Upper lobe of left lung (tissue), 6 donors: ENCODE data around the gene RPS6KB1. TPM values are rescaled to one million over a fixed set of nuclear protein-coding genes. Genes with fewer than 3 reads are reported as not detected.
"Not testable (repeated sequence)": the region's sequence is repeated elsewhere in the genome, so short reads cannot be mapped to it uniquely, and the experiment has no call there.

Source experiments
- ATAC-seq, 2 donors: fragments of 200-7000 bp; cut with Tn5 transposase; one replicate each; pipeline ENCODE4 v1.9.1; 2022; ENCODE audit warnings: mild to moderate bottlenecking in 2 of 2, moderate library complexity in 2 of 2; ENCODE audit not compliant: low FRiP score in 2 of 2
- DNase-seq, 2 donors: peaks; one replicate each; pipeline ENCODE4 v3.0.0-alpha.2; 2019 to 2020
- H3K27ac ChIP-seq, 4 donors: fragments of 200-600 bp; sonication (generic); one replicate each; pipeline ENCODE4 v1.5.1; 2016 to 2019
- H3K27me3 ChIP-seq, 4 donors: fragments of 200-600 bp; sonication (generic); one replicate each; pipeline ENCODE4 v1.5.1; 2017 to 2019
- H3K36me3 ChIP-seq, 4 donors: fragments of 200-600 bp; sonication (generic); one replicate each; pipeline ENCODE4 v1.5.1; 2016 to 2019
- H3K4me1 ChIP-seq, 4 donors: fragments of 200-600 bp; sonication (generic); one replicate each; pipeline ENCODE4 v1.5.1; 2018 to 2019
- H3K4me3 ChIP-seq, 4 donors: fragments of 200-600 bp; sonication (generic); one replicate each; pipeline ENCODE4 v1.5.1; 2017 to 2019; ENCODE audit warnings: mild to moderate bottlenecking in 2 of 4, moderate library complexity in 1 of 4
- H3K9me3 ChIP-seq, 4 donors: fragments of 200-600 bp; sonication (generic); one replicate each; pipeline ENCODE4 v1.5.1; 2018 to 2019
- CTCF ChIP-seq, 6 experiments: fragments of 450-650 bp in 4 of 6; fragments of 200-600 bp in 2 of 6; sonication (generic) in 2 of 6; IDR thresholded peaks; one replicate each; pipeline ENCODE4 v1.5.1; 2016 to 2019; ENCODE audit warnings: antibody characterized with exemption in 6 of 6
- EP300 ChIP-seq, 4 donors: sonication (generic); formaldehyde crosslinking; IDR thresholded peaks; one replicate each; pipeline ENCODE4 v1.5.1; 2017; ENCODE audit warnings: antibody characterized with exemption in 4 of 4, control low read depth in 2 of 4
- POLR2A ChIP-seq, 4 donors: fragments of 450-650 bp; IDR thresholded peaks; one replicate each; pipeline ENCODE4 v1.5.1; 2016 to 2017; ENCODE audit warnings: antibody characterized with exemption in 4 of 4, mild to moderate bottlenecking in 2 of 4
- POLR2AphosphoS5 ChIP-seq, 2 donors: sonication (generic); formaldehyde crosslinking; IDR thresholded peaks; one replicate each; pipeline ENCODE4 v1.5.1; 2017; ENCODE audit warnings: antibody characterized with exemption in 2 of 2
- WGBS, 2 donors: methylation state at CpG; one replicate each; pipeline ENCODE4 v1.1.5; 2017 to 2018; 5-methylcytosine and 5-hydroxymethylcytosine counted together
- total RNA-seq, 6 donors: library from RNA; depleted of rRNA in 4 of 6; stranded (reverse); fragments of >200 nt in 4 of 6; gene quantifications; one replicate each; pipeline versions ENCODE4 v1.1.0 to v1.2.1, GENCODE V29; 2016 to 2021
- donor health status: DM: no; HTN: no; CAD: no; lungs with moderate emphysema.
- donor health status: DM: no; HTN: yes; CAD: no; lungs with severe emphysema.

RPS6KB1 gene
- total RNA-seq, 6 donors from 2014 or later = 13.1 to 60.8 (median 30.3) TPM

- H3K4me1 ChIP-seq, ATAC-seq, H3K4me3 ChIP-seq, DNase-seq, H3K27me3 ChIP-seq, H3K27ac ChIP-seq, H3K9me3 ChIP-seq: not testable (repeated sequence)
- 89 to 93% methylated on average over 1 of the region's 1 CpG for WGBS, 2 donors
- H3K36me3 ChIP-seq = peaks cover 47 to 99% (median 64%) of the 10 kb centered on the region in 4 donors
Measured at GRCh38 chr17:59933317-59933716, 40.4 kb downstream of the RPS6KB1 start.

GRCh38 chr17:59940697-59941096 is 47.8 kb downstream of the RPS6KB1 start:
- DNase-seq, H3K27me3 ChIP-seq, ATAC-seq, H3K27ac ChIP-seq, H3K9me3 ChIP-seq, H3K4me3 ChIP-seq, H3K4me1 ChIP-seq: not testable (repeated sequence)
- 73 to 88% methylated on average over 3 of the region's 3 CpGs for WGBS, 2 donors
- peaks cover 13 to 81% (median 43%) of the 10 kb centered on the region in 4 donors for H3K36me3 ChIP-seq

- DNase-seq (no peak), ATAC-seq (no peak)
- no peaks in the 10 kb centered on the region for H3K27me3 ChIP-seq
- H3K4me1 ChIP-seq = no peaks in the 10 kb centered on the region
- TF ChIP-seq POLR2A (IDR thresholded peaks at IDR 0.05) (no peak), POLR2AphosphoS5 (IDR thresholded peaks at IDR 0.05) (no peak), CTCF (IDR thresholded peaks at IDR 0.05) (no peak), EP300 (IDR thresholded peaks at IDR 0.05) (no peak)
- 90 to 96% methylated on average over 1 of the region's 1 CpG for WGBS, 2 donors
- H3K4me3 ChIP-seq = no peak overlapping the region
- H3K27ac ChIP-seq = no peak overlapping the region
- H3K36me3 ChIP-seq = peaks cover 8 to 81% (median 43%) of the 10 kb centered on the region in 4 donors
- no peaks in the 10 kb centered on the region for H3K9me3 ChIP-seq
Measured at GRCh38 chr17:59941131-59941530, 48.2 kb downstream of the RPS6KB1 start.

DNA sequence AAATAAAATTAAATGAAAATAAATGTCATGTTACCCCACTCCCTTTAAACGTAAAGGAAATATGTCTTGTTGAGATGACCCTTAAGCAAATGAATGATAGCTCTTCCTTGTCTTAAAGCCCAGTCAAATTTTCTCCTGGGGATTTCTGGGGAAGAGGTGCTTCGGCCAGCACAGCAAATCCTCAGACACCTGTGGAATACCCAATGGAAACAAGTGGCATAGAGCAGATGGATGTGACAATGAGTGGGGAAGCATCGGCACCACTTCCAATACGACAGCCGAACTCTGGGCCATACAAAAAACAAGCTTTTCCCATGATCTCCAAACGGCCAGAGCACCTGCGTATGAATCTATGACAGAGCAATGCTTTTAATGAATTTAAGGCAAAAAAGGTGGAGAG is 53.5 kb downstream of the RPS6KB1 start:
- not testable (repeated sequence) for H3K4me3 ChIP-seq, H3K27ac ChIP-seq, H3K4me1 ChIP-seq, H3K9me3 ChIP-seq, DNase-seq, H3K27me3 ChIP-seq, ATAC-seq
- H3K36me3 ChIP-seq = peaks cover 6 to 78% (median 33%) of the 10 kb centered on the region in 4 donors
- WGBS, 2 donors = 91 to 92% methylated on average over 7 of the region's 7 CpGs

GRCh38 chr17:59947310-59947709 is 54.4 kb downstream of the RPS6KB1 start:
- H3K27ac ChIP-seq, H3K27me3 ChIP-seq, ATAC-seq, H3K4me1 ChIP-seq, H3K9me3 ChIP-seq, H3K4me3 ChIP-seq, DNase-seq: not testable (repeated sequence)
- WGBS, 2 donors = 75 to 87% methylated on average over 4 of the region's 4 CpGs
- H3K36me3 ChIP-seq = peaks cover 6 to 75% (median 26%) of the 10 kb centered on the region in 4 donors

DNA sequence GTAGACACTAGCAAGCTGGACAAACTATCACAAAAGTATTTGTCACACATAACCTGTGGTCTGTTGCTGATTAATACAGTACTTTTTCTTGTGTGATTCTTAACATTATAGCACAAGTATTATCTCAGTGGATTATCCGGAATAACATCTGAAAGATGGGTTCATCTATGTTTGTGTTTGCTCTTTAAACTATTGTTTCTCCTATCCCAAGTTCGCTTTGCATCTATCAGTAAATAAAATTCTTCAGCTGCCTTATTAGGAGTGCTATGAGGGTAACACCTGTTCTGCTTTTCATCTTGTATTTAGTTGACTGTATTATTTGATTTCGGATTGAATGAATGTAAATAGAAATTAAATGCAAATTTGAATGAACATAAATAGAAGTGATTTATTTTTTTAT is 57.1 kb downstream of the RPS6KB1 start:
- no peak for DNase-seq
- H3K27me3 ChIP-seq = no peaks in the 10 kb centered on the region
- ATAC-seq = no peak
- no peaks in the 10 kb centered on the region for H3K4me1 ChIP-seq
- no peak overlapping the region for H3K4me3 ChIP-seq
- H3K27ac ChIP-seq = no peak overlapping the region
- 90% methylated on average over 3 of the region's 3 CpGs for WGBS, 2 donors
- H3K36me3 ChIP-seq = peaks cover 6 to 78% (median 20%) of the 10 kb centered on the region in 4 donors
- TF ChIP-seq CTCF (IDR thresholded peaks at IDR 0.05) (no peak), POLR2A (IDR thresholded peaks at IDR 0.05) (no peak), POLR2AphosphoS5 (IDR thresholded peaks at IDR 0.05) (no peak), EP300 (IDR thresholded peaks at IDR 0.05) (no peak)
- H3K9me3 ChIP-seq = no peaks in the 10 kb centered on the region

GRCh38 chr17:59954856-59955255 is 61.9 kb downstream of the RPS6KB1 start:
- ATAC-seq = no peak
- Histone ChIP-seq H3K27me3 (no peaks in the 10 kb centered on the region), H3K36me3 (peaks cover 4 to 80% (median 9%) of the 10 kb centered on the region in 4 donors), H3K4me1 (no peaks in the 10 kb centered on the region), H3K9me3 (no peaks in the 10 kb centered on the region), H3K4me3 (no peak overlapping the region), H3K27ac (no peak overlapping the region)
- DNase-seq = no peak
- no peak for TF ChIP-seq POLR2AphosphoS5 (IDR thresholded peaks at IDR 0.05)
- TF ChIP-seq CTCF (IDR thresholded peaks at IDR 0.05) = no peak
- TF ChIP-seq EP300 (IDR thresholded peaks at IDR 0.05) = no peak
- no peak for TF ChIP-seq POLR2A (IDR thresholded peaks at IDR 0.05)
- 87 to 94% methylated on average over 3 of the region's 3 CpGs for WGBS, 2 donors

- H3K4me3 ChIP-seq, DNase-seq, H3K27me3 ChIP-seq, H3K9me3 ChIP-seq, ATAC-seq, H3K27ac ChIP-seq: not testable (repeated sequence)
- WGBS, 2 donors = 95 to 97% methylated on average over 8 of the region's 8 CpGs
- peaks cover 6 to 15% (median 10%) of the 10 kb centered on the region in 4 donors for H3K4me1 ChIP-seq
- peaks cover 0 to 46% (median 9%) of the 10 kb centered on the region in 4 donors for H3K36me3 ChIP-seq
Measured at GRCh38 chr17:59959574-59959973, 66.7 kb downstream of the RPS6KB1 start.
